GM12892 (cell line): ENCODE measurements around the gene PKP3.

ENCODE experiments used
- POLR2AphosphoS5 ChIP-seq: IDR thresholded peaks from 2 replicates; pipeline ENCODE4 v1.6.1; 2011; ENCODE audit warnings: low read depth, low read length, control low read depth
- TAF1 ChIP-seq: IDR thresholded peaks from 2 replicates; pipeline ENCODE4 v1.6.1; 2011; ENCODE audit warnings: low read depth, mild to moderate bottlenecking, control low read depth, low read length, borderline replicate concordance

DNA sequence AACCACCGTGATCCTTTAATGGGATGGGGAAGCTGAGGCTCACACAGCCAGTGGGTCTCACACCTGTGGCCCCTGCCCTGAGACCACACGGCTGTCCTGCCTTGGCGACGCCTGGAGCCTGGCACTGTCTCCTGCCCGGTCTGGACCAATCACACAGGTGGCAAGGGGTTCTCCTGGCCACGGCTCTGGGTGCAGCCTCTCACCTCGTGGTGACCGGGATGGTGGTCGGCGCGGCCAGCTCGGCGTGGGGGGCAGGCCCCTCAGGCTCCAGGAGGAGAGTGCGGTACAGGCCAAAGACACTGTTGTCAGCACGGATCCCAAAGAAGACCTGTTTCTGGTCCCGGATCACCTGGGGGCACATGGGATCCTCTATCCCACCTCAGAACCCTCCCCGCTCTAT is 39.1 kb downstream of the PKP3 start:
- TF ChIP-seq POLR2AphosphoS5 (no peak), TAF1 (no peak)
